Measurements from ENCODE around the gene KITLG.

The KITLG gene

GRCh38 chr12:88529531-88530488 is 50.5 kb downstream of the KITLG start:
- Histone ChIP-seq H3K9me3 (replicated peaks; ENCODE audit: insufficient read depth, low read length) (no peaks in the 10 kb centered on the region), H2AFZ (ENCODE audit: low read length) (no peak overlapping the region), H3K4me1 (ENCODE audit: low read length) (no peaks in the 10 kb centered on the region), H3K9ac (ENCODE audit: low read length) (no peak overlapping the region), H3K27me3 (replicated peaks; ENCODE audit: insufficient read depth, low read length) (no peaks in the 10 kb centered on the region), H3K4me3 (ENCODE audit: low read length) (no peak overlapping the region), H3F3A (ENCODE audit: insufficient read depth, low read length) (no peaks in the 10 kb centered on the region), H4K20me1 (ENCODE audit: insufficient read depth, low read length) (no peaks in the 10 kb centered on the region), H3K27ac (ENCODE audit: low read length) (no peak overlapping the region), H3K9me2 (replicated peaks; ENCODE audit: insufficient read depth, low read length) (no peaks in the 10 kb centered on the region), H3K4me2 (ENCODE audit: low read depth, low read length) (no peak overlapping the region), H3K36me3 (replicated peaks; ENCODE audit: insufficient read depth, low read length) (no peaks in the 10 kb centered on the region), H3K79me2 (ENCODE audit: low read length) (no peaks in the 10 kb centered on the region)
- no peak for DNase-seq
- TF ChIP-seq EZH2phosphoT487 (IDR thresholded peaks at IDR 0.05; ENCODE audit: low read length) (no peak), EZH2 (optimal IDR thresholded peaks at IDR 0.05; ENCODE audit: low read depth, low read length) (no peak)
- TF ChIP-seq, protein P1, sequence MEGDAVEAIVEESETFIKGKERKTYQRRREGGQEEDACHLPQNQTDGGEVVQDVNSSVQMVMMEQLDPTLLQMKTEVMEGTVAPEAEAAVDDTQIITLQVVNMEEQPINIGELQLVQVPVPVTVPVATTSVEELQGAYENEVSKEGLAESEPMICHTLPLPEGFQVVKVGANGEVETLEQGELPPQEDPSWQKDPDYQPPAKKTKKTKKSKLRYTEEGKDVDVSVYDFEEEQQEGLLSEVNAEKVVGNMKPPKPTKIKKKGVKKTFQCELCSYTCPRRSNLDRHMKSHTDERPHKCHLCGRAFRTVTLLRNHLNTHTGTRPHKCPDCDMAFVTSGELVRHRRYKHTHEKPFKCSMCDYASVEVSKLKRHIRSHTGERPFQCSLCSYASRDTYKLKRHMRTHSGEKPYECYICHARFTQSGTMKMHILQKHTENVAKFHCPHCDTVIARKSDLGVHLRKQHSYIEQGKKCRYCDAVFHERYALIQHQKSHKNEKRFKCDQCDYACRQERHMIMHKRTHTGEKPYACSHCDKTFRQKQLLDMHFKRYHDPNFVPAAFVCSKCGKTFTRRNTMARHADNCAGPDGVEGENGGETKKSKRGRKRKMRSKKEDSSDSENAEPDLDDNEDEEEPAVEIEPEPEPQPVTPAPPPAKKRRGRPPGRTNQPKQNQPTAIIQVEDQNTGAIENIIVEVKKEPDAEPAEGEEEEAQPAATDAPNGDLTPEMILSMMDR (IDR thresholded peaks at IDR 0.05; ENCODE audit: low read length), result no peak

DNA sequence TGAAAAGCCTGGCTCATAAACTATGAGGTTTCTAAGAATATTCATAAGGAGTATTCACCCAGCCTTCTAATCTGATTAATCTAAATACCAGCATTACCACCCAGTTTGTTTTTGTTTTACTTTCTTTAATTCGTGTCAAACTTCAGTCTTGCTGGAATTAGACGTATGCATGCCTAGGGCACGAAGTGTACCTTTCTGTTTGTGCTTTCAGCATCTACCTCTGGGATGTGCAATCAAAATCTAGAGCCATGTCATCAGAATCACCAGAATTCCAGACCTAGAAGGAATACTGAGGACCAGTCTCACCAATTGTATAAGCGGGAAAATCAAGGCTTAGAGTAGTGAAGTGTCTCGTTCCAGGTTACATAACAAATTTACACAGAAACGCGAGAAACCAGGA is 57.3 kb downstream of the KITLG start:
- H3K4me1 ChIP-seq (ENCODE audit: low read length), result no peaks in the 10 kb centered on the region
- H3F3A ChIP-seq (ENCODE audit: insufficient read depth, low read length), result no peaks in the 10 kb centered on the region
- no peak overlapping the region for H3K9ac ChIP-seq (ENCODE audit: low read length)
- no peaks in the 10 kb centered on the region for H3K27me3 ChIP-seq (replicated peaks; ENCODE audit: insufficient read depth, low read length)
- no peaks in the 10 kb centered on the region for H4K20me1 ChIP-seq (ENCODE audit: insufficient read depth, low read length)
- no peak overlapping the region for H2AFZ ChIP-seq (ENCODE audit: low read length)
- no peak overlapping the region for H3K4me2 ChIP-seq (ENCODE audit: low read depth, low read length)
- no peaks in the 10 kb centered on the region for H3K36me3 ChIP-seq (replicated peaks; ENCODE audit: insufficient read depth, low read length)
- H3K79me2 ChIP-seq (ENCODE audit: low read length), result no peaks in the 10 kb centered on the region
- no peak for DNase-seq
- H3K9me2 ChIP-seq (replicated peaks; ENCODE audit: insufficient read depth, low read length), result no peaks in the 10 kb centered on the region
- H3K27ac ChIP-seq (ENCODE audit: low read length), result no peak overlapping the region
- no peaks in the 10 kb centered on the region for H3K9me3 ChIP-seq (replicated peaks; ENCODE audit: insufficient read depth, low read length)
- TF ChIP-seq, protein P1 (IDR thresholded peaks at IDR 0.05; ENCODE audit: low read length), result no peak
- TF ChIP-seq EZH2 (optimal IDR thresholded peaks at IDR 0.05; ENCODE audit: low read depth, low read length) (no peak), EZH2phosphoT487 (IDR thresholded peaks at IDR 0.05; ENCODE audit: low read length) (no peak)
- H3K4me3 ChIP-seq (ENCODE audit: low read length), result no peak overlapping the region

DNA sequence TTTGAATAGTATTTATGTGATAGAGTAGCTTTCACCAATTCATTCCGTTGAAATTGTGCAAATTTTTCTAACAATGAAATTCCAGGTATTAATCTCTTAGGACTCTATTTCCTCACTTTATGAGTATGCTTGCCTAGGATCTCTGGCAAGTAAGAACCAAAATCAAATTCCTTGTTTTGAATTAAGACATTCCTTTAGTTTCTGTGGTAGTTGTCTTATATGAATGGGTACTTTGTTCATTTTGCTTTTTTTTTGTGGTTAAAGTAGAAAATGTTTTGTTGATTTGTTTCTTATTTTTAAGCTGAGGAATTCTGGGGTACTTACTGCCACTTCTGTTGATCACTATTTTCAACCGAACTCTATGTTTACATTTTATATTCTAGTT is 59.8 kb downstream of the KITLG start:
- no peak for DNase-seq
- no peaks in the 10 kb centered on the region for H3K79me2 ChIP-seq (ENCODE audit: low read length)

More for the DNA sequence above, 59.8 kb downstream of the KITLG start:
- no peaks in the 10 kb centered on the region for H3K36me3 ChIP-seq (replicated peaks; ENCODE audit: insufficient read depth, low read length)
- H3K9me3 ChIP-seq (replicated peaks; ENCODE audit: insufficient read depth, low read length), result no peaks in the 10 kb centered on the region
- TF ChIP-seq EZH2phosphoT487 (IDR thresholded peaks at IDR 0.05; ENCODE audit: low read length), result no peak
- TF ChIP-seq EZH2 (optimal IDR thresholded peaks at IDR 0.05; ENCODE audit: low read depth, low read length), result no peak
- TF ChIP-seq, protein P1 (IDR thresholded peaks at IDR 0.05; ENCODE audit: low read length), result no peak
- H4K20me1 ChIP-seq (ENCODE audit: insufficient read depth, low read length), result no peaks in the 10 kb centered on the region
- no peaks in the 10 kb centered on the region for H3K9me2 ChIP-seq (replicated peaks; ENCODE audit: insufficient read depth, low read length)
- no peaks in the 10 kb centered on the region for H3F3A ChIP-seq (ENCODE audit: insufficient read depth, low read length)
- no peak overlapping the region for H3K27ac ChIP-seq (ENCODE audit: low read length)
- no peak overlapping the region for H3K9ac ChIP-seq (ENCODE audit: low read length)
- H3K4me2 ChIP-seq (ENCODE audit: low read depth, low read length), result no peak overlapping the region
- H3K27me3 ChIP-seq (replicated peaks; ENCODE audit: insufficient read depth, low read length), result no peaks in the 10 kb centered on the region
- H3K4me1 ChIP-seq (ENCODE audit: low read length), result no peaks in the 10 kb centered on the region
- no peak overlapping the region for H2AFZ ChIP-seq (ENCODE audit: low read length)
- no peak overlapping the region for H3K4me3 ChIP-seq (ENCODE audit: low read length)

All from MM.1S (cell line).